ENCODE data around the gene KNCN.

KNCN gene

GRCh38 chr1:46571691-46572225 lies 20.3 kb upstream of the KNCN start:
- TF ChIP-seq CTCF (conservative IDR thresholded peaks at IDR 0.05; ENCODE audit: control insufficient read depth, insufficient read depth, low read depth, low read length), result no peak
- no peak overlapping the region for H3K4me3 ChIP-seq (ENCODE audit: control insufficient read depth, low read depth, low read length)
- DNase-seq (ENCODE audit: low read depth), result no peak

GRCh38 chr1:46569884-46570725 lies 18.7 kb upstream of the KNCN start:
- DNase-seq (ENCODE audit: low read depth), result peak; percentile 43
- no peak for TF ChIP-seq CTCF (conservative IDR thresholded peaks at IDR 0.05; ENCODE audit: control insufficient read depth, insufficient read depth, low read depth, low read length)
- H3K4me3 ChIP-seq (ENCODE audit: control insufficient read depth, low read depth, low read length), result no peak overlapping the region

- no peak for DNase-seq (ENCODE audit: low read depth)
- H3K4me3 ChIP-seq (ENCODE audit: control insufficient read depth, low read depth, low read length), result no peak overlapping the region
- TF ChIP-seq CTCF (conservative IDR thresholded peaks at IDR 0.05; ENCODE audit: control insufficient read depth, insufficient read depth, low read depth, low read length), result no peak
Observed at GRCh38 chr1:46569116-46569515, 17.7 kb upstream of the KNCN start.

GRCh38 chr1:46568461-46568891 lies 17.0 kb upstream of the KNCN start:
- no peak for TF ChIP-seq CTCF (conservative IDR thresholded peaks at IDR 0.05; ENCODE audit: control insufficient read depth, insufficient read depth, low read depth, low read length)
- H3K4me3 ChIP-seq (ENCODE audit: control insufficient read depth, low read depth, low read length), result no peak overlapping the region
- no peak for DNase-seq (ENCODE audit: low read depth)

GRCh38 chr1:46563341-46563740 lies 11.9 kb upstream of the KNCN start:
- no peak overlapping the region for H3K4me3 ChIP-seq (ENCODE audit: control insufficient read depth, low read depth, low read length)
- DNase-seq (ENCODE audit: low read depth), result no peak
- TF ChIP-seq CTCF (conservative IDR thresholded peaks at IDR 0.05; ENCODE audit: control insufficient read depth, insufficient read depth, low read depth, low read length), result no peak

- H3K4me3 ChIP-seq (ENCODE audit: control insufficient read depth, low read depth, low read length), result no peak overlapping the region
- TF ChIP-seq CTCF (conservative IDR thresholded peaks at IDR 0.05; ENCODE audit: control insufficient read depth, insufficient read depth, low read depth, low read length), result no peak
- DNase-seq (ENCODE audit: low read depth), result no peak
Observed at GRCh38 chr1:46562498-46562897, 11.1 kb upstream of the KNCN start.

Data from fibroblast of mammary gland (primary cell).